ENCODE measurements around the gene ATP4A.

Gene ATP4A

DNA sequence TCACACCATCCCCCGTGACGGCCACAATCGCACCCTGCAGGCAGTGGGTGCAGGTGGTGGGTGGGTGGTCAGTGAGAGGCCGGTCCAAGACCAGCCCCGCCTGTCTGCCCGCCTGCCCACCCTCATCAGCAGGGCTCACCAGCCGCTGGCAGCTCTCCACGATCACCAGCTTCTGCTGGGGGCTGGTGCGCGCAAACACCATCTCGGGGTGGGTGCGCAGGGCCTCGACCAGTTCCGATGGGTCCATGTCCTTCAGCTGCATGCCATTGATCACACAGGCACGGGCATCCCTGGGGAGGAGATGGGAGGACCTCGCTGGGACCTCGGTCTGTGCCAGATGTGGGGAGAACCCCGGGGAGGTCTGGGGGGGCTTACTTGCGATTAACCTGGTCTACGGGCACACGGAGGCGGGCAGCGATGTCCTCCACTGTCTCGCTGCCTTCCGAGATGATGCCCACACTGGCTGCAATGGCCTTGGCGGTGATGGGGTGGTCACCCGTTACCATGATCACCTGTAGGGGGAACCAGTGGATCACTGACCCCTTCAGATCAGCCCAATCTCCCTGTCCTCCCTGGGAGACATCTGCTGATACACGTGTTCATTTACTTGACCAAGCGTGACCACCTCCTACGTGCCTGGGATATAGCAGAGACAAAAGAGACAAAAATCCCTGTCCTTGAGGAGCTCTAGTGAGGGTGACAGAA, 8.0 kb downstream of the ATP4A start:
- no peaks in the 10 kb centered on the region for H3K36me3 ChIP-seq
- no peak overlapping the region for H3K27ac ChIP-seq
- H3K4me3 ChIP-seq (ENCODE audit: low read depth in 1 of 2, low read length in 1 of 2), result no peak overlapping the region
- TF ChIP-seq, protein P1, sequence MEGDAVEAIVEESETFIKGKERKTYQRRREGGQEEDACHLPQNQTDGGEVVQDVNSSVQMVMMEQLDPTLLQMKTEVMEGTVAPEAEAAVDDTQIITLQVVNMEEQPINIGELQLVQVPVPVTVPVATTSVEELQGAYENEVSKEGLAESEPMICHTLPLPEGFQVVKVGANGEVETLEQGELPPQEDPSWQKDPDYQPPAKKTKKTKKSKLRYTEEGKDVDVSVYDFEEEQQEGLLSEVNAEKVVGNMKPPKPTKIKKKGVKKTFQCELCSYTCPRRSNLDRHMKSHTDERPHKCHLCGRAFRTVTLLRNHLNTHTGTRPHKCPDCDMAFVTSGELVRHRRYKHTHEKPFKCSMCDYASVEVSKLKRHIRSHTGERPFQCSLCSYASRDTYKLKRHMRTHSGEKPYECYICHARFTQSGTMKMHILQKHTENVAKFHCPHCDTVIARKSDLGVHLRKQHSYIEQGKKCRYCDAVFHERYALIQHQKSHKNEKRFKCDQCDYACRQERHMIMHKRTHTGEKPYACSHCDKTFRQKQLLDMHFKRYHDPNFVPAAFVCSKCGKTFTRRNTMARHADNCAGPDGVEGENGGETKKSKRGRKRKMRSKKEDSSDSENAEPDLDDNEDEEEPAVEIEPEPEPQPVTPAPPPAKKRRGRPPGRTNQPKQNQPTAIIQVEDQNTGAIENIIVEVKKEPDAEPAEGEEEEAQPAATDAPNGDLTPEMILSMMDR (IDR thresholded peaks at IDR 0.05), result no peak
- peaks cover 59% of the 10 kb centered on the region for H3K27me3 ChIP-seq
- H3K9me3 ChIP-seq, result no peaks in the 10 kb centered on the region
- H3K4me1 ChIP-seq (ENCODE audit: control insufficient read depth in 1 of 2, insufficient read depth in 1 of 2, low read depth in 1 of 2, low read length in 1 of 2), result peaks cover 5 to 10% of the 10 kb centered on the region in 2 experiments

DNA sequence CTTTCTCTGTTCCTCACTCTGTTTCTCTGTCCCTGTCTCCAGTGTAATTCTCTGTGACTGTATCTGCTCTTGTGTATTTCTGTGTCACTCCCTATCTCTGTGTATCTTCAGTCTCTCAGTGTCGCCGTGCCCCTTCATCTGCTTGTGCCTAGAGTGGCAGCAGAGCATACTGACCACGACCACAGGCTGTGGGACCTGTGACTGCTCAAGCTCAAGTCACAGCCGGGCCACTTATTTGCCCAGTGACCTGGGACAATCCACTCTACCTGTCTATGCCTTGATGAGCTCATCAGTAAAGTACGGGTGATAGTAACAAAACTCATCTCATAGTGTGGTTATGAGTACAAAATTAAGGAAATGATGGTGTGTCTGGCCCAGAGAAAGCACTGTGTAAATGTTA, 9.4 kb downstream of the ATP4A start:
- Histone ChIP-seq H3K36me3 (no peaks in the 10 kb centered on the region), H3K27me3 (peaks cover 46% of the 10 kb centered on the region), H3K9me3 (no peaks in the 10 kb centered on the region), H3K4me1 (ENCODE audit: control insufficient read depth in 1 of 2, insufficient read depth in 1 of 2, low read depth in 1 of 2, low read length in 1 of 2) (peaks cover 5 to 10% of the 10 kb centered on the region in 2 experiments), H3K27ac (no peak overlapping the region), H3K4me3 (ENCODE audit: low read depth in 1 of 2, low read length in 1 of 2) (no peak overlapping the region)
- TF ChIP-seq, protein P1 (IDR thresholded peaks at IDR 0.05), result no peak

GRCh38 chr19:35553385-35554000, 10.0 kb downstream of the ATP4A start:
- TF ChIP-seq, protein P1 (IDR thresholded peaks at IDR 0.05), result no peak
- peaks cover 40% of the 10 kb centered on the region for H3K27me3 ChIP-seq
- H3K4me3 ChIP-seq (ENCODE audit: low read depth in 1 of 2, low read length in 1 of 2), result no peak overlapping the region
- no peaks in the 10 kb centered on the region for H3K36me3 ChIP-seq
- no peak overlapping the region for H3K27ac ChIP-seq
- H3K4me1 ChIP-seq (ENCODE audit: control insufficient read depth in 1 of 2, insufficient read depth in 1 of 2, low read depth in 1 of 2, low read length in 1 of 2), result peaks cover 5 to 10% of the 10 kb centered on the region in 2 experiments
- H3K9me3 ChIP-seq, result no peaks in the 10 kb centered on the region

DNA sequence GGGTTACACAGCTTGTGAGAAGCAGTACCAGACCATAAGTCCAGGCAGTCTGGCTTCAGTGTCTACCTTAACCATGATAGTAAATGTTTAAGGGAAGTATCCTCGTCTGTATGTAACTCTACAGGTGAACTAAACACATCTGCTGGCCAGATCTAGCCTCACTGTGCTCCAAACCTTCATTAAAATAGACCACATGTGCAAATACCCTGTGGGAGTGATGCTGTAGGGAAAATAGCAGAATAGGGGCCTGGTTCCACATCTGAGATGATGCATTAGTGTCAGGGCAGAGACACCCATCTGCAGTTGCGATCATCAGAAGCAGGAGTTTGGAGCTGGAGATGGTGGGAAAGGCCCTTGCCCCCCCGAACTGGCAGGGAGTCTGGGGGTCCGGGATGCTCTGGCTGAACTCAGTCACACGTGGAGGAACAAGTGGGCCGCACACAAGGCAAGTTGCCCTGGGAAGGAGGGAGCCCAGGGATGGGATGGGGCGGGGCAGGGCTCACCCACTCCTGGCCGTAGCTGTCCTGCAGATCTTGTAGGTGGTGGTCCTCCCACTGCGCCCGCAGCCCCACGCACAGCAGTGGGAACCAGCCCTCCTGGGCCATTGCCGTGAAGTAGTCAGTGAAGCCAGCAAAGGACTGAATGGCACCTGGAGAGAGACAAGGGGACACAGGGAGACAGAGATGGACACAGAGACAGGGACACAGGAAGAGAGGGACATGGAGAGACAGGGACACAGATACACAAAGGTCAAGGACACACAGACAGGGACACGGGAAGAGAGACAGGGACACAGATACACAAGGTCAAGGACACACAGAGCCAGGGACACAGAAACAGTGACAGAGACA, 10.7 kb downstream of the ATP4A start:
- TF ChIP-seq, protein P1 (IDR thresholded peaks at IDR 0.05), result no peak

DNA sequence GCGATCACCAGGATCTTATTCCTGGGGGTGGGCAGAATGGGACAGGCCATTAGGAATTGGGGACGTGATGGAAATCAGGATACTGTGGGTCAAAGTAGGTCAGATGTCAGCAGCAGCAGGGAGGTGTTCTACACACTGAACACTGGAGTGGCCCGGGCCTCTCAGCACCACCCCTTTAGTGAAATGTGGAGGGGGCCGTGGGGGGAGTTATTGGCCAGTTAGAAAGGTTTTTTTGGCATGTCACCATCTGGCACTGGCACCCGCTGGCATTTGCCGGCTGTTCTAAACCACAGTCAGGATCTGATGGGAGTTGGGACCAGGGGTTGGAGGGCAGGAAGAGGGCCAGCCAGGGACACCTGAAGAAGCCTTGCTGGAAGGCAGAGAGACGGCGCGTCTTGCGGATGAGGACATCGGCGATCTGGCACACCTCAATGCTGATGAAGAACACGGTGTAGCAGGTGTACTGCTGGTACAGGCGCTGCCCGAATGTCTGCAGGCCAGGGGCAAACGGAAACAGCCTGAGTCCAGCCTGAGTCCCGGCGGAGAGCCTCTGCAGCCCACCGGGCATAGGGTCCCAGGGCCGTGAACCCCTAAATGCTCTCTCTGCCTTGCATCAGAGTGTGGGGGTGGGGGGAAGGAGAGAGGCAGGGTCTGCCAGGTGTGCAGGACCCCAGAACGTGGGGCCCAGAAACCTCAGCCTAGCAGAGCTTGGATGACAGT, 12.2 kb downstream of the ATP4A start:
- no peaks in the 10 kb centered on the region for H3K9me3 ChIP-seq
- no peaks in the 10 kb centered on the region for H3K36me3 ChIP-seq
- H3K4me1 ChIP-seq (ENCODE audit: control insufficient read depth in 1 of 2, insufficient read depth in 1 of 2, low read depth in 1 of 2, low read length in 1 of 2), result peaks cover 2 to 3% of the 10 kb centered on the region in 2 experiments
- TF ChIP-seq, protein P1 (IDR thresholded peaks at IDR 0.05), result no peak
- H3K27ac ChIP-seq, result no peak overlapping the region
- H3K4me3 ChIP-seq (ENCODE audit: low read depth in 1 of 2, low read length in 1 of 2), result no peak overlapping the region
- H3K27me3 ChIP-seq, result peaks cover 17% of the 10 kb centered on the region

More for the DNA sequence above, 10.7 kb downstream of the ATP4A start:
- Histone ChIP-seq H3K4me3 (ENCODE audit: low read depth in 1 of 2, low read length in 1 of 2) (no peak overlapping the region), H3K4me1 (ENCODE audit: control insufficient read depth in 1 of 2, insufficient read depth in 1 of 2, low read depth in 1 of 2, low read length in 1 of 2) (peaks cover 0 to 3% of the 10 kb centered on the region in 2 experiments), H3K27ac (no peak overlapping the region), H3K27me3 (peaks cover 32% of the 10 kb centered on the region), H3K36me3 (no peaks in the 10 kb centered on the region), H3K9me3 (no peaks in the 10 kb centered on the region)

All from neutrophil (primary cell).